Tibial nerve (tissue), 4 donors: Measurements from ENCODE around the gene NXPH3. TPM values are rescaled to one million over a fixed set of nuclear protein-coding genes. Genes with fewer than 3 reads are reported as not detected.
A peak's percentile ranks its signal among the peaks of the same experiment; 100 is the strongest.
"Not testable (repeated sequence)": the region's sequence is repeated elsewhere in the genome, so short reads cannot be mapped to it uniquely, and the experiment has no call there.

Source experiments
- DNase-seq, 2 donors: peaks; one replicate each; pipeline ENCODE4 v3.0.0-alpha.2; 2019; ENCODE audit warnings: low spot score in 2 of 2
- H3K27ac ChIP-seq, 4 donors: fragments of 200-600 bp; sonication (generic) in 3 of 4; one replicate each; pipeline ENCODE4 v1.5.1; 2017 to 2019; ENCODE audit warnings: mild to moderate bottlenecking in 1 of 4
- H3K27me3 ChIP-seq, 2 donors: fragments of 200-600 bp; sonication (generic) in 1 of 2; one replicate each; pipeline versions ENCODE4 v1.5.1 to v1.6.0; 2017 to 2019
- H3K36me3 ChIP-seq, 3 donors: fragments of 200-600 bp; sonication (generic); one replicate each; pipeline ENCODE4 v1.5.1; 2018 to 2019
- H3K4me1 ChIP-seq, 4 donors: fragments of 200-600 bp; sonication (generic) in 3 of 4; one replicate each; pipeline ENCODE4 v1.5.1; 2017 to 2019
- H3K4me3 ChIP-seq, 4 donors: fragments of 200-600 bp; sonication (generic) in 3 of 4; one replicate each; pipeline ENCODE4 v1.5.1; 2017 to 2019; ENCODE audit warnings: mild to moderate bottlenecking in 1 of 4, moderate library complexity in 1 of 4
- H3K9me3 ChIP-seq, 4 donors: fragments of 200-600 bp; sonication (generic) in 3 of 4; one replicate each; pipeline ENCODE4 v1.5.1; 2017 to 2019
- CTCF ChIP-seq, 5 experiments: fragments of 200-600 bp in 3 of 5; fragments of 450-650 bp in 2 of 5; sonication (generic) in 3 of 5; IDR thresholded peaks; one replicate each; pipeline ENCODE4 v1.5.1; 2016 to 2019; ENCODE audit warnings: antibody characterized with exemption in 5 of 5, mild to moderate bottlenecking in 3 of 5, moderate library complexity in 2 of 5
- EP300 ChIP-seq, 2 donors: sonication (generic); formaldehyde crosslinking; IDR thresholded peaks; one replicate each; pipeline ENCODE4 v1.6.1; 2017; ENCODE audit warnings: antibody characterized with exemption in 2 of 2, mild to moderate bottlenecking in 1 of 2
- POLR2A ChIP-seq, 2 donors: fragments of 450-650 bp; IDR thresholded peaks; one replicate each; pipeline ENCODE4 v1.6.1; 2017; ENCODE audit warnings: antibody characterized with exemption in 2 of 2, mild to moderate bottlenecking in 2 of 2, moderate library complexity in 2 of 2
- WGBS, 2 donors: methylation state at CpG; one replicate each; pipeline ENCODE4 v1.1.5; 2018; 5-methylcytosine and 5-hydroxymethylcytosine counted together
- total RNA-seq, 4 donors: library from RNA; depleted of rRNA; stranded (reverse); fragments of >200 nt; gene quantifications; one replicate each; pipeline ENCODE4 v1.1.0, GENCODE V29; 2016

NXPH3 gene
- total RNA-seq, 4 donors from 2014 or later = 5.4 to 21.9 (median 11.4) TPM

- H3K36me3 ChIP-seq = no peaks in the 10 kb centered on the region
- peak overlapping the region; percentile 67 to 90 (median 84) for H3K27ac ChIP-seq
- peaks cover 0 to 44% (median 8%) of the 10 kb centered on the region in 4 donors for H3K4me1 ChIP-seq
- no peaks in the 10 kb centered on the region for H3K9me3 ChIP-seq
- H3K4me3 ChIP-seq = no peak overlapping the region
- peak in 1 of 2 donors; percentile 31 for TF ChIP-seq POLR2A (IDR thresholded peaks at IDR 0.05)
- peak; percentile 91 to 95 for TF ChIP-seq EP300 (IDR thresholded peaks at IDR 0.05)
- TF ChIP-seq CTCF (IDR thresholded peaks at IDR 0.05) = peak in 1 of 5 experiments; percentile 20
- peak; percentile 81 to 92 for DNase-seq
- WGBS, 2 donors = 16 to 19% methylated on average over 14 of the region's 14 CpGs
- H3K27me3 ChIP-seq = no peaks in the 10 kb centered on the region
Observed at GRCh38 chr17:49565948-49566491, 9.7 kb upstream of the NXPH3 start.

- Histone ChIP-seq H3K9me3 (no peaks in the 10 kb centered on the region), H3K4me1 (peaks cover 0 to 44% (median 8%) of the 10 kb centered on the region in 4 donors), H3K36me3 (no peaks in the 10 kb centered on the region), H3K4me3 (no peak overlapping the region), H3K27me3 (no peaks in the 10 kb centered on the region), H3K27ac (peak overlapping the region; percentile 61 to 90 (median 76))
- peak in 1 of 2 donors; percentile 60 for DNase-seq
- 66 to 74% methylated on average over 5 of the region's 5 CpGs for WGBS, 2 donors
- TF ChIP-seq CTCF (IDR thresholded peaks at IDR 0.05) (no peak), POLR2A (IDR thresholded peaks at IDR 0.05) (no peak), EP300 (IDR thresholded peaks at IDR 0.05) (no peak)
Observed at GRCh38 chr17:49566668-49567071, 9.0 kb upstream of the NXPH3 start.

GRCh38 chr17:49567104-49567521 lies 8.6 kb upstream of the NXPH3 start:
- no peaks in the 10 kb centered on the region for H3K36me3 ChIP-seq
- H3K9me3 ChIP-seq = no peaks in the 10 kb centered on the region
- 82 to 88% methylated on average over 9 of the region's 9 CpGs for WGBS, 2 donors
- no peak for DNase-seq
- H3K27me3 ChIP-seq = no peaks in the 10 kb centered on the region
- no peak overlapping the region for H3K4me3 ChIP-seq
- TF ChIP-seq EP300 (IDR thresholded peaks at IDR 0.05) (no peak), POLR2A (IDR thresholded peaks at IDR 0.05) (no peak), CTCF (IDR thresholded peaks at IDR 0.05) (no peak)
- H3K27ac ChIP-seq = peak overlapping the region; percentile 61 to 90 (median 76)
- peaks cover 0 to 44% (median 8%) of the 10 kb centered on the region in 4 donors for H3K4me1 ChIP-seq

DNA sequence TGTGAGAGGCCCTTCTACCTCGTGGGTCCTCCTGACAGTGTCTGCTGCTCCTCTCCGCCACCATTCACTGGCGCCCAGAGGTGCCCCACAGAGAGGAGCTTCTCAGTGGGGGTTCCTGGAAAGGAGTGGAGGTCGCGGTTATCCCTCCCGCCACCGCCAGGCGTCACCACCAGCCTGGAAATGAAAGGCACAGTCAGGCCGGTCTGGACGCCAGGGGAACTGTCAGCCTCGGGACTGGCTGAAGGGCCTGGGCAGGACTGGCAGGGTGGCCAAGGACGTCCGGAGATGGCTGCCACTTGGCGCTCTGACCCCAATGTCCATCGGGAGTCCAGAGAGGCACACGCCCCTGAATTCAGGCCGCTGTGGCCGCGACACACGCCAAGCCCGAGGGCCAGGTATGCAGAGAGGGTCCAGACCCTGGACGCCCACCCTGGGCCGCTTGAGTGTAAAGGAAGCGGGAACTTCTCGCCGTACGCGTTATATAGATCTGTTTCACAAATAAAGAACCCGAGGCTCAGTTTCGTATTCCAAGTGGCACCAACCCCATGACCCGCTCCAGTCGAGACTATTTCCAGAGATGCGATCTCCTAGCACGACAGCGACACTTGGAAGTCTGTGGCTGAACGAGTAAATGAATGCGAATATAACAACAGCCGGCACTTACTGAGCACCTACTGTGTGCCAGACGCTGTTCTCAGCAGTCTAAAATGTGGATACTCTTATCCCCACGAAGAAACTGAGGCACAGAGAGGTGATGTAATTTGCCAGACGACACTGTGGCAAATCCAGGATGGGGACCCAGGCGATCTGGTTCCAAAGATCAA lies 7.6 kb upstream of the NXPH3 start:
- Histone ChIP-seq H3K4me1 (peaks cover 0 to 45% (median 8%) of the 10 kb centered on the region in 4 donors), H3K36me3 (no peaks in the 10 kb centered on the region), H3K27me3 (no peaks in the 10 kb centered on the region), H3K27ac (peak overlapping the region; percentile 58 to 90 (median 76)), H3K4me3 (peak overlapping the region; percentile 17 to 53 (median 20)), H3K9me3 (no peaks in the 10 kb centered on the region)
- peak; percentile 85 to 90 for DNase-seq
- TF ChIP-seq CTCF (IDR thresholded peaks at IDR 0.05) = peak; percentile 93 to 99 (median 97)
- TF ChIP-seq POLR2A (IDR thresholded peaks at IDR 0.05) = no peak
- peak in 1 of 2 donors; percentile 54 for TF ChIP-seq EP300 (IDR thresholded peaks at IDR 0.05)
- WGBS, 2 donors = 19 to 20% methylated on average over 31 to 35 of the region's 42 CpGs

DNA sequence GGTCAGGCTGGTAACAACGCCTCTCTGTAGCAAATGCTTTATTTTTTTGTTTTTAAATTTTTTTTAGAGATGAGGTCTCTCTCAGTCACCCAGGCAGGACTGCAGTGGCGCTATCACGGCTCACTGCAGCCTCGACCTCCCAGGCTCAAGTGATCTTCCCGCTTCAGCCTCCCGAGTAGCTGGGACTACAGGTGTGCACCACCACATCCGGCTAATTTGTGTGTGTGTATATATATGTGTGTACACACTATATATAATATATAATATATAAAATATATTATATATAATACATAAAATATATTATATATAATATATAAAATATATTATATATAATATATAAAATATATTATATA lies 7.0 kb upstream of the NXPH3 start:
- Histone ChIP-seq H3K27ac (peak overlapping the region in 1 of 4 donors; percentile 90), H3K4me1 (peaks cover 0 to 50% (median 8%) of the 10 kb centered on the region in 4 donors)
- not testable (repeated sequence) for H3K4me3 ChIP-seq, H3K36me3 ChIP-seq, H3K27me3 ChIP-seq, DNase-seq, H3K9me3 ChIP-seq
- WGBS, 2 donors = 77 to 85% methylated on average over 7 of the region's 7 CpGs
